Ramos (cell line): ENCODE data around the gene SUMO3.

ENCODE experiments used
- in situ Hi-C: fragments of 300-500 bp; cut with MboI; formaldehyde crosslinking; loops from one replicate; pipeline ENCODE4 v1.14.3; 2022; ENCODE audit warnings: low sequenced_read_pairs; ENCODE audit not compliant: unreplicated experiment

SUMO3 gene

DNA sequence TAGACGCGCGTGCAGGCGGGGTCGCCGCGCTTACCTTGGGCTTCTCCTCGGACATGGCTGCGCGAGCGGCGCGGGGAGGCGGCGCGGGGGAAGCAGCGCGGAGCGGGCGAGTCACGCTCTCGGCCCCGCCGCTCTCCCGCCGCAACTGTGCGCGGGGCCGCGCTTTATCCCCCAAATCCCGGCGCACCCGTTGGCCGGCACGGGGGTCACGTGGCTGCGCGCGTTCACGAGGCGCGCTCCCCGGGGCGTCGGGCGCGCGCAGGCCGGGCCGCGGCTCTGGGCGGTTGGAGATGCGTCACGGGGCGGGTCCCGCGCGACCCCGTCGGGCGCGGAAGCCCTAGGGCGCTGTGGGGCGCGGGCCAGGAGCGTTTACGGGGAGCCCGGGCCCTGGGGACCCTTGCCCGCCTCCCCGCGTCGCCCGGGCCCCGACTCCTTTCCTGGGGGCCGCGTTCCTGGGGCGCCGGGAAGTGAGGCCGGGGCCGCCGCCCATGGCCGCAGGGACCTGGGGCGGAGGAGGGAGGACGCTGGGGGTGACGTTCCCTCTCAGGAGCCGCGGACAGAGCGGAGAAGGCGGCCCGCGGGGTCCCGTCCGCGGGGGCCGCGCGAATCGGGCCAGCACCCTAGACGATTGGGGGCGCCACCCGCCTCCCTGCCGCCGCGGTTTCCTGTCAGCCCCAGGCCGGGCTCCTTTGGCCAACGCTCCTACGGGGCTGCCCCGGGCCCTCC is at the start of gene SUMO3:
SUMO3 (minus strand) TSS at position 149 of the 726 bp plus-strand sequence; CDS start at position 55, 94 bp downstream.
- in situ Hi-C loops: no loop called here

DNA sequence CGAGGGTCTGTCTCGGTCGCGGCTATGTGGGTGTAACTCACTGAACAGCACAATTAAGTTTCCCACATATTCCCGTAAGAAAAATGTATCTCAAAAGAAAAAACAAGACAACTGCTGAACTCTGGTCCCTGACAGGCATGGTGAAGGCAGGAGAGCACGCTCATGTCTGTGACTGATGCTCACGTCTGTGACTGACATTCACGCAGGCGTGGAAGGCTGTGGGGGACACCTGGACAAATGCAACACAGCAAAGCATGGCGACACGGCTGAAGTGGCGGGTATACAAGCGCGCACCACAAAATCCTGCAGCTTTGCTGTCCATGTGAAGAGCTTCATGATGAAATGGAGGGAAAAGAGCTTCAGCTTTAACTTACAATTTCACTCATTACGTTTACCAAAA is 49.6 kb upstream of the SUMO3 start:
- in situ Hi-C loops: no loop called here

DNA sequence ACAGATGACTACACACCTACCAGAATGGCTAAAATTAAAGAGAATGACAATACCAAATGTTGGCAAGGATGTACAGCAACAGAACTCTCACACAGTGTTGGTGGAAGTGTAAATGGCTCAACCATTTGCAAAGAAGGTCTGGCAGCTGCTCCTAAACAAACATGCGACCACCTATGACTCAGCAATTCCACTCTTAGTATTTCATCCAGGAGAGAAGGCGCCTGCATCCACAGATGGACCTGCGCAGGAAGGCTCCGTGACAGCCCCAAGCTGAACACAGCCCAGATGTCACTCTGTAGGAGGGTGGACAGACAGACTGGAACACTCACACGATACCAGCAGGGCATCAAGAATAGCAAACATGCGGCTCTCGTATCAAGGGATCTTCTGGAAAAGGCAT is 48.9 kb upstream of the SUMO3 start:
- in situ Hi-C loops: no loop called here

DNA sequence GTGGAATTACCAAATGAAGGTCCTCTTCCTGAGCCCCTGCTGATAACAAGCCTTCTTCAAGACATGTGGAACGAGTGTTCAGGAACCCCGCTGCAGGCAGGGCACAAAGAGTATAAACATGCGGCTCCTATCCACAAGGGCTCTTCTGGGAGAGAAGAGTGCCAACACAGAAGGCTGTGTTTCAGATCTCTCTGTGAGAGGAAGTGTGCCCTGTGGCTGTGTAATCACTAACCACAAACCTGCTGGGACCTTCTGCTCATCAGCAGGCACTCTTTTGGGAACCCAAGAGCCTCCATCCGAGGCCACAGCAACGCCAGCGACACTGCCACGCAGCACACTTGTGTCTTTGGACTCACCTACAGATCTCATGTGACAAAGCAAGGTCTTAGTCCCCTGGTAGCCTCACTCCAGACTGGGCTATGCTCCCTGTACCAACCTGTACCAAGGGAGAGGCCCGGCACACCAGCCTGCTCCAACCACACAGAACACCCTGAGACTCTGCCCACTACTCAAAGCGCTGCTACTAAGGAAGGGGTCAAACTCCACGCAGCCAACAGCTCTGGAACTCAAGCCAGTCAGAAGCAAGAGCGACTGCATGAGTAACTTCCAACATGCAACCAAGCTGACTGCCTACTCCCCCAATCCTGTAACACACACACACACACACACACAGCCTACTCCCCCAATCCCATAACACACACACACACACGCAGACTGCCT is 47.9 kb upstream of the SUMO3 start:
- in situ Hi-C loops: no loop called here

DNA sequence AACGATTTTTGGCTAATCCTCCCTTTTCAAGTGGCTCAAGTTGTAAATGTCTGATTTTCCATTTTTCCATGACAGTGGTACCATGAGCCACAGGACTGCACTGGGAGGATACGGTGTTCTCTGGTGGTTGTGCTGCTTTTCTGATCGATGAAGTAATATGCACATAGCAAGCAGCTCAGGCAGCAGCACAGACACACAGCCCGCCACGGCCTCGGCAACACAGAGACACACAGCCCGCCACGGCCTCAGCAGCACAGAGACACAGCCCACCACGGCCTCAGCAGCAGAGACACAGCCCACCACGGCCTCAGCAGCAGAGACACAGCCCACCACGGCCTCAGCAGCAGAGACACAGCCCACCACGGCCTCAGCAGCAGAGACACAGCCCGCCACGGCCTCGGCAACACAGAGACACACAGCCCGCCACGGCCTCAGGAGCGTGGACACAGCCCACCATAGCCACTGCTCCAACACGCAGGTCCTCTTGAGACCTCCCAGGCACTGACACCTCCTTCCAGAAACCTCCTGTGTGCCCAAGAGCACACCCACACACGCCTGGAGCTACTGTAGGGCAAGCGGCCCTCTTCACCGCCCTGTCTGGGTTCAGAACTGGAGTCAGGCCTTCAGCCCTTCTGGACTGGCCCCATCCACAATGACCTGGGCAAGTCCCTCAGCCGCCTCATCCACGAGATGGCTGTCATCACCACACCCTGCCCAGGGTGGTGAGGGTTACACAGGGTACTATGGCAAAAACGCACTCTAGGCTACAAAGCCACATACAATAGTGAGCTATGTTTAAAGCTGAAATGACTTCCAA is 45.2 kb upstream of the SUMO3 start:
- in situ Hi-C loops: no loop called here

DNA sequence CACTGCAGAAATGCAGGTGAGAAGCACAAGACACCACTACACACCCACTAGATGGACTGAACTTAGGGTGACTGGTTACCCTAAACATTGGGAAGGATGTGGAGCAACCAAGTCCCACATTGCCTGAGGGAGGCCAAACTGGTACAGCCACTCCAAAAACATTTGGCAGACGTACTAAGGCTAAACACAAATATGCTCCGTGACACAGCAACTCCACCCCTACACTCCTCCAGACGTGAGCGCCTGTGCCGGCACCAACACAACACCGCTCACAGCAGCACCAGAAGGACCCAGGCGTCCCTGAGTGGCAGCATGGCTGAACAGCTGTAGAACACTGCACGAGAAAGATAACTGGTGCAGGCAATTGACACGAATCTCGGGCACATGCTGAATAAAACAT is 40.9 kb upstream of the SUMO3 start:
- in situ Hi-C loops: no loop called here

DNA sequence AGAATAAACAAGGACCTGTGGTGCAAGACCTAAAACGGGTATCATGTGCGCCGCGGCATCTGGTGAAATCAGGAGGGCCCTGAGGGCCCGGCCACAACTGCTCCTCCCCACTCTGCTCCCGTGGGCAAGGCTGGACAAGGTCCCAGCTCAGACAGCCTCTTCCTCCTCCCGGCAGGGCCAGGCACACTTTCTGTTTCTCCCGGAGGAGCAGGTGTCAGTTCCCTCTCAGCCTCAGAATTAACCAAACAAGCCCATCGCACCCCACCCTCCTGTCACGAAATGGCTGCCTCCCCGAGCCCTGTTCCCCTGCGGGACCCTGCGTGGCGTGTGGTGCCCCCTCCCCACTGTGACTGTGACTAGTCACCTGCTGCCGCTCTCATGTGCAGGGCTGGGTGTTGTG is 40.4 kb upstream of the SUMO3 start:
- in situ Hi-C loops: no loop called here

DNA sequence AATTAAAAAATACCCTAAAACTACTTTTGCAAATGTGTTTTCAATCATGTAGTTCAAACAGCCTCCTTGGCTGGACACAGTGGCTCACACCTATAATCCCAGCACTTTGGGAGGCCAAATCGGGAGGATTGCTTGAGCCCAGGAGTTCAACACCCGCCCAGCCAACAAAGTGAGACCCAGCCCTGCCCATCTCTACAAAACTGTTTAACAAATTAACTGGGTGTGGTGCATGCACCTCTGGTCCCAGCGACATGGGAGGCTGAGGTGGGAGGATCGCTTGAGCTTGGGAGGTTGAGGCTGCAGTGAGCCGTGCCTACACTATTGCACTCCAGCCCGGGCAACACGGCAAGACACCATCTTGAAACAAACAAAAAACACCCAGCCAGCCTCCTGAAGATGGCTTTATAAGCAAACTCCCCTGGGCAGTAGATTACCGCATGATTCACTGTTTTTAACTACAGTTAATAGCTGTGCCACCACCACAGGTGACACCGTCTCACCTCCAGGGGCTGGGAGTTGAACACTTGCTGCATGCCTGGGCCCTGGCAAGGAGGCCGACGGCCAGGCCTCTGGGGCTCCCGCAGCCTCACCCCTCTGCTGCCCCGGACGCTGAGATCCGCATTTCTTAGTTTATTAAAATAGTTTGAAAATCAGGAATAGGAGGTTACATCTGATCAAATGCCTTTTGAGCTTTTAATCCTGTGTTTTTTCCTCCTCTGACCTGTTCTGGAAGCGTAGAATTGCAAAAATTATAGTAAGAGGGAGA is 39.4 kb upstream of the SUMO3 start:
- in situ Hi-C loops: no loop called here

DNA sequence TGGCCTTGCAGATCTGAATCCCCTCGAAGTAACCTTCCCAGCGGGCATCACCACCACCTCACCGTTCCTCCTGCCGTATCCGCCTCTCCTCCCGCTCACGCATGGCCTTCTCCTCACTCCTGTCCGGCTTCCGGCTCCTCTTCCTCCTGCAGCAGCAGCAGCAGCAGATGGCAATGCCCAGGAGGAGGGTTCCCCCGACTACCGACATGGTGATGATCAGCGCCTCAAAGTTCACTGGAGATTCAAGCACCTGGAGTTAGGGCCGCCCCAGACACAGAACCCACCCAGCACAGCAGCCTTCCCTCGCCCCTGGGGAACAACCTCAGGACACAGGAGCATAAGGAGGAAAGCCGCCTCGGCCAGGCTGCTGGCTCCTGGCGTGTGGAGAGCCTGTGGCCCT is 38.3 kb upstream of the SUMO3 start:
- in situ Hi-C loops: no loop called here

DNA sequence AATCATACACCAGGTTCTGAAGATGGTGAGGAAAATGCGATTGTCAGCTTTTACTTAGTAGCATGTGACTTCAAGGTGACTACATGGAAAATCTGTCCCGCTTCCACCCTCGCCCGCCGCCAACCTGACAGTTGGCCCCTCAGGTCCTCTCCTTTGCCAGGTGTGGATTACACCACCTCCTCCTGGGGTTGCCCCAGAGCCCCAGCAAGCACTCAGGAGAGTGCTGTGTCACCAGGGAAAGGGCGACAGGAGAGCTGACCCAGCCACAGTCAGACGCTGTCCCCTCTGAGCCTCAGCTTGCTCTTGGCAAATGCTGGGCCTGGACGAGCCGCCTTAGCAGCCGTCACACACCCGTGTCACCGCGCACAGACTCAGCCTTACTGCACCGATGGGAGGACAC is 37.7 kb upstream of the SUMO3 start:
- in situ Hi-C loops: no loop called here

DNA sequence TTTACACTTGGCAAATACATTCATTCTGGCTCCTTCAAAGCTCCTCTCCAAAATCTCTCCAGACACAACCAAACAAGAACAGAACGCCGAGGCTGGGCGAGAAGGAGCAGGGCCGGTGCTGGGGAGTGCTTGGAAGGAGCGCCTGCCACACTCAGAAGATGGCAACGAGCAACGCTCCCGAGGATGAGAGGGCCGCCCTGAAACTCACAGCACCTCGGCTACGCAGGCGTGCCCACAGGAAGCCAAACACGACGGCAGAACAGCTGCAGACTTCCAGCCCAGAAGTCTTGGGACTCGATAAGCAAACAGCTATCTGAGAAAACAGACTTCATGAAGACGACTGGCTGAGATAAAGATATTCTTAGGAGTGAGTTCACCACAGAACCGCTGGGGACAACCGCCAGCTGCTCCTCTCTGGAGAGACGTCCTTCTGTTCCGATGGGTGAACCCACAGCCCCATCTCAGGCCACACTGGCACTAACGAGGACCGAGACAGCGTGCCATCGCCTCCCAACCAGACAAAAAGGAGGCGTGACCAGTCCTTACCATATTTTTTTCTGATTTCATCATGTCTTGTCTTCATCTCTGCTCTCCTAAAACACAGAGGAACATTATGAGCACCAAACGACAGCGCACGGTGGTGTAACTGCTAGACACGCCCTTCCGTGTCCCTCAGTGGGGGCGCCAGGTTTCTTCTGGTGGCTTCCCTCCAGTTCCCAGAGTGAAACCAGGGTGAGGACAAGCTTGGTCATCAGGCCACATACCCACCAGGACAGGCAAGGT is 37.0 kb upstream of the SUMO3 start:
- in situ Hi-C loops: no loop called here

DNA sequence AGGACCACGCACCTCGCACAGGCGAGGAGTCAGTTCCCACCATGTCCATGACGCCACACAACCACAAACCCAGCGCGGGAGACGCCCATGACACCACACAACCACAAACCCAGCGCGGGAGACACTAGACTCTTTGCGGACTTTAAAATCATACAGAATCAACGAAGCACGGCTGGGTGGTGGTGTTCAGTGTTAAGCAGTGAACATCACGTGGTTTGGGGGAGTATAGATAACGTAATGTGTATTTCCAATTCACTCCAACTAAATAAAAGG is 36.5 kb upstream of the SUMO3 start:
- in situ Hi-C loops: no loop called here

DNA sequence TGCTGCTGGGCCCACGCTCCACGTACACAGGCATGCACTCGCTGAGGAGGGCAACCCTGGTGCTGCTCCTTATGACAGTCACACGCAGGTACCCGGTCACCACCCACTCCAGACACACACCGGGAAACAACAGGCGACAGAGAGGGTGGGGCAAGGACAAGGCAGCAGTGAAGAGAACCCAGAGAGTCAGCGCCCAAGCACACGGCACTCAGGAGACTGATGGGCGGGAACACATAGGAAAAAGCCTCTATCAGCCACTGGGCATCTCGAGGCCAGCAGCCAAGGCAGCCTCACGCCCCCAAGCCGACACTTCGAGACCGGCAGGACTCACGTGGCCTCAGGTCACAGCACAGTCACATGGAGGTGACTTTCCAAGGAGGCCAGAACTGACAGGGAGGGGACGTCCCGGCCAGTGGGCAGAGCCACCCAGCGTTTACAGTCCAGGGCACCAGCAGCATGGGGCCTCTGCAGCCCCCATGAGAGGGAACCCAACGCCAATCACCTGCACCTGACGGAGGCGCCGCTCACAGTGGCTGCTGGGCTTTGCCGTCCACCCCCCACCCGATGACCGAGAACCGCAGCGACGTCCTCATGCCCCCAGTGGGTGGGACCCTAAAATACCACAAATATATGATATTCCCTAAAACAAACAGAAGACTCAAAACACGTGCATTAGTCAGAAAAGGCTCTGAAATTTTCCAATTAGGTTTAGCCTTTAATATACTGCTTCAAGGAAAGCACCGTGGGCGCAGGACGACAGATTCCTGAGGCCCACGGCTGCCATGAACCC is 35.9 kb upstream of the SUMO3 start:
- in situ Hi-C loops: no loop called here

DNA sequence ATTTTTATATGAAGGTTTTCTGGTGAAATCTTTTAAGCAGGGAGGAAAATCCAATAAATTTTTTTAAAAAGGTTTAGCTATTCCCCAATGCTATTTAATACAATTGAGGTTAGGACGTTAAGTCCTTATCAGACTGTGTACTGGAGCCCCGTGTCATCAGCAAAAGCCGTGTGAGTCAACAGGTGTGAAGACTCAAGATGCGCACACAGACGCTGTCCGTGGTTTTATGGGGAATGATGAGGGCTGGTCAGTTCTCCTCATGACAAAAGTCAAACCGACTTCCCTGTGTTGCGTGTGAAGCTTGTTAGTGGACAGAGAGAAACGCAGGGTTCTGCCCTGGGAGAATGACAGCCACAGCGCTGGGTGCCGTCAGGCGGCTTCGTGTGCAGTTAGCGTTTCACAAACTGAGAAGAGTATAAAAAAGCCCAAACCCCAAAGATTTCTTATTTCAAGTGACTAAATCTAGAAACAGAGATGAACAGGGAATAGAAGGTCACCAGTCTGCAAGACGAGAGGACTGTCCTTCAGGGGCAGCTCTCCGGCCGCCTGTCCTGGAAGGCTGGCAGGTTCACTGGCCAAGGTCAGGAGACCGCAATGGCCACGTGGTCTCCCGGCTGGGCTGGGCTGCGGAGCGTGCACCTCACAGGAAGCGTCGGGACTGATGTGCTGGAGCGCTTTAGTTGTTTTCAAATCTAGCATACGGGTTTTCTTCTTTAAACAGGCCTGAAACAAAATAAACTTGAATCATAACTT is 33.2 kb upstream of the SUMO3 start:
- in situ Hi-C loops: no loop called here

DNA sequence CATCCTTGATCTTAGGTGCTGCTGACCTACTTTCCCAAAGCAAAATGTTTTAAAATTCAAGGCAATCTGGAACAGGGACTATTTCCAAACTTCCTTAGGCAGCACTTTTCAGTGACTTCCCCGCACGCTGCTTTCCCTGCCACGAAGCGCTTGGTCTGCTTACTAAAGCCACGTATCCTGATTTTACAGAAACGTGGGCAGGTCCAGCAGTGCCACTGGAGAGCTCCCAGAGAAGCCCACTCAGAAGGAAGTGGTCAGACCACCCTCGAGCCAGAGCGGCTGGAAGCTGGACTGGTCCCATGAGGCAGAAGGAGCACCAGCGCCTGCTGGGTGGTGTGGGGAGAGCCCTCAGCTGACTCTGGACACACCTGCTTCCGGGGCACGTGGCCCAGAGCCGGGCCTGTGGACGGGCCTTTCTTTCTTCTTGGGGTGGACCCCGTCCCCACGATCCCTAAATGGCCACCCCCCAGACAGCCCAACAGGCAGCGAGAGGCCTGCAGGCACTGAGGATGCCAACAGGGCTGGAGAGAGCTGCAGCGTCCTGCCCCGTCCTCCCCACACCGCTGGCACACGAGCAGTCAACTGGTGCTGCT is 32.4 kb upstream of the SUMO3 start:
- in situ Hi-C loops: no loop called here

DNA sequence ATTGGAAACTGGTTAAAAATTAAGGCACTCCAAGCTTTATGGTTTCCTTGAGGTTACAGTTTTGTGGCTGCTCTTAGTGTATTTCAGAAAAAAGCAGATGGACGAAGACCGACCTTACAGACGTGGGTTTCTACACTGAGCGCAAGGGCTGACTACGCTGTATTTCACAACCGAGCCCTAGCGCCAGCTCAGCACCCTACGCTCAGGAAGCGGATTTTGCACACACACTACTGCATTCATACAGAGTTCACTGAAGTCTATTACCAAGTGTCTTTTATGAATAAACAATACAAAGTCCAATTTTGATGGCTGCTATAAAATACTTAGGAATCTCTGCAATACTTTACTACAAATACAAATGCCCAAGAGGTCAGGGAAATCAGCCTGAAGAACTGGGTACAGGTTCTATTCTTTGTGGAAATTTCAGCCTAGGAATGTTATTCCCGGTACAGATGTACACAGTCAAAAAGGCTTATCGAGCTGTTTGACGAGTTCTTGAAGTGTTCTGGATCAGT is 31.8 kb upstream of the SUMO3 start:
- in situ Hi-C loops: no loop called here

DNA sequence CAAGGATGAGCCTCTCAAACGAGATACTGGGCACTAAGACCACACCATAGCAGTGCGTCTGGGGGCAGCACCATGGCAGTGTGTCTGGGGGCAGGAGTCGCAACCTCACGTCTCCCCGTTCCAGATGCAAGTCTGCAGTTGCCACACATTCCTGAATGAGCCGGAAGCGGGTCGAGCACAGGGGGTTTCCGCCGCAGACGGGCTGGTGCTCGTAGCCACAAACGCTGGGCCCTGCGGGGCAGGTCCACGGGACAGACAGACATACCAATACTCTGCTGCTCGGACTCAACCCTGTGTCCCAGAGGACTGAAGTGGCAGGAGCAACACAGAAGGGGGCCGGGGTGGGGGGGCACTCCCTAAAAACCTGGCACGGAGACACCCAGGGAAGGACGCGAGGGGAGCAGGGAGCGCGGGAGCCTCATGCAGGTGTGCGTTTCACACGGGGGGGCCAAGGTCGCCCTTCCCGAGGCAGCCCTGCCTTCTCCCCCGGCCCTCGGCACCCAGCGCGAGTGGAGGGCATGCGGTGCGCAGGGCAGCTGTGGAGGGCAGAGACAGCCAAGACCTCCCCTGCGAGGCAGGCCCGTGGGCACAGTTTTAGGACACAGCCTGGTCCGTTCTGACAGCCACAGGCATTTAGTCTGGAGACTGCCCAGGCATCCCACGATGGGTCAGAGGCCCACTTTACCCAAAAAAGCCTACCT is 31.1 kb upstream of the SUMO3 start:
- in situ Hi-C loops: no loop called here
